Right atrium auricular region (tissue), 2 donors: ENCODE results near the gene SMURF2. TPM values are rescaled to one million over a fixed set of nuclear protein-coding genes. Genes with fewer than 3 reads are reported as not detected.

Experiments used
- DNase-seq: peaks from one replicate; pipeline ENCODE4 v3.0.0-alpha.2; 2019; ENCODE audit warnings: low spot score
- H3K27ac ChIP-seq, 2 donors: fragments of 200-600 bp; sonication (generic); 1 replicate in 1 of 2; 2 replicates in 1 of 2; pipeline ENCODE4 v1.5.1; 2016 to 2019
- H3K27me3 ChIP-seq, 2 donors: fragments of 200-600 bp; sonication (generic); one replicate each; pipeline versions ENCODE4 v1.5.1 to v1.6.0; 2017 to 2019
- H3K36me3 ChIP-seq: fragments of 200-600 bp; sonication (generic); one replicate; pipeline ENCODE4 v1.5.1; 2016
- H3K4me1 ChIP-seq, 2 donors: fragments of 200-600 bp; sonication (generic); one replicate each; pipeline versions ENCODE4 v1.5.1 to v1.6.0; 2017 to 2019
- H3K4me3 ChIP-seq, 2 donors: fragments of 200-600 bp; sonication (generic); 1 replicate in 1 of 2; 2 replicates in 1 of 2; pipeline ENCODE4 v1.5.1; 2017 to 2019; ENCODE audit warnings: mild to moderate bottlenecking in 1 of 2, moderate library complexity in 1 of 2
- H3K9me3 ChIP-seq, 2 donors: fragments of 200-600 bp; sonication (generic); one replicate each; pipeline ENCODE4 v1.5.1; 2019
- total RNA-seq, 2 donors: library from RNA; depleted of rRNA; stranded (reverse); fragments of >200 nt; gene quantifications; one replicate each; pipeline ENCODE4 v1.1.0, GENCODE V29; 2016
- TF ChIP-seq, protein P1 (sequence below), 2 donors: fragments of 200-600 bp; sonication (generic); IDR thresholded peaks; one replicate each; pipeline ENCODE4 v1.5.1; 2019; ENCODE audit warnings: antibody characterized with exemption in 2 of 2

The SMURF2 gene
- total RNA-seq, 2 donors from 2014 or later, result 12.6 to 15.3 TPM

DNA sequence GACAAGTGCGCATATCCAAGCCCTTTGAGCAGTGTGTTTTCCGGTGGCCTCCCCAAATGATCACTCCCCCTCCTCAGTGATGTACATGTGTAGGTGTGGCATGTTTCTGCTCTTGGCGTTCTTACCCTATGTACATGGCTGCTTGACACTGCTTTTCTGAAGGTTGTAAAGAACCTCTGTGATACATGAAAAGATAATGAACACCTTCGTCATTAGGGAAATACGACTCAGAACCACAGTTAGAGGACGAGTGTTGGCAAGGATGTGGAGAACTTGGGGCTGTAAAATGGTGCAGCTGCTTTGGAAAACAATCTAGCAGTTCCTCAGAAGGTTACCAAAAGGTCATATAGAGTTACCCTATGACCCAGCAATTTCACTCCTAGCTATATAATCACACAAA lies 126.8 kb downstream of the SMURF2 start:
- TF ChIP-seq, protein P1, sequence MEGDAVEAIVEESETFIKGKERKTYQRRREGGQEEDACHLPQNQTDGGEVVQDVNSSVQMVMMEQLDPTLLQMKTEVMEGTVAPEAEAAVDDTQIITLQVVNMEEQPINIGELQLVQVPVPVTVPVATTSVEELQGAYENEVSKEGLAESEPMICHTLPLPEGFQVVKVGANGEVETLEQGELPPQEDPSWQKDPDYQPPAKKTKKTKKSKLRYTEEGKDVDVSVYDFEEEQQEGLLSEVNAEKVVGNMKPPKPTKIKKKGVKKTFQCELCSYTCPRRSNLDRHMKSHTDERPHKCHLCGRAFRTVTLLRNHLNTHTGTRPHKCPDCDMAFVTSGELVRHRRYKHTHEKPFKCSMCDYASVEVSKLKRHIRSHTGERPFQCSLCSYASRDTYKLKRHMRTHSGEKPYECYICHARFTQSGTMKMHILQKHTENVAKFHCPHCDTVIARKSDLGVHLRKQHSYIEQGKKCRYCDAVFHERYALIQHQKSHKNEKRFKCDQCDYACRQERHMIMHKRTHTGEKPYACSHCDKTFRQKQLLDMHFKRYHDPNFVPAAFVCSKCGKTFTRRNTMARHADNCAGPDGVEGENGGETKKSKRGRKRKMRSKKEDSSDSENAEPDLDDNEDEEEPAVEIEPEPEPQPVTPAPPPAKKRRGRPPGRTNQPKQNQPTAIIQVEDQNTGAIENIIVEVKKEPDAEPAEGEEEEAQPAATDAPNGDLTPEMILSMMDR (IDR thresholded peaks at IDR 0.05), result no peak
- Histone ChIP-seq H3K9me3 (no peaks in the 10 kb centered on the region), H3K4me3 (no peak overlapping the region), H3K36me3 (peaks cover 82% of the 10 kb centered on the region), H3K27ac (no peak overlapping the region), H3K27me3 (no peaks in the 10 kb centered on the region), H3K4me1 (no peaks in the 10 kb centered on the region)
- no peak for DNase-seq

DNA sequence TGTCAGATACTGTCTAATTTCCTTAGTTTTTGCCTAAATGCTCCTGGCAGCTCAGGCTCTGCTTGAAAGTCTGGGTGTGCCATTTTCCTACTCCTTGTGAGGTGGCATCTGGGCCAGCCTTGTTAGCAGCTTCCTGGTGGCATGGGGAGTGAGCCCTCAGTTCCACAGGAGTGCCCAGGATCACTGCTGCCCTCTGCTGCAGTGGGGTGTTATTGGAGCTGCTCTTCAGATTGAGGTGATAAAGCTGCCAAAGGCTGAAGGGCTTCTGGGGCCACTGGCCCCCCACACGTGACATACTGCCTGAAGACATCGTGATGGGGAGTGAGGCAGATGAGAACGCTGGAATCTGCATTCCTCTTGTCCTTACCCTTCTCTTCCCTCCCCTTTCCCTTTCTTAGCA lies 127.9 kb downstream of the SMURF2 start:
- Histone ChIP-seq H3K4me3 (no peak overlapping the region), H3K27ac (no peak overlapping the region), H3K9me3 (no peaks in the 10 kb centered on the region), H3K36me3 (peaks cover 84% of the 10 kb centered on the region), H3K27me3 (no peaks in the 10 kb centered on the region), H3K4me1 (no peaks in the 10 kb centered on the region)
- no peak for DNase-seq
- TF ChIP-seq, protein P1 (IDR thresholded peaks at IDR 0.05), result no peak

DNA sequence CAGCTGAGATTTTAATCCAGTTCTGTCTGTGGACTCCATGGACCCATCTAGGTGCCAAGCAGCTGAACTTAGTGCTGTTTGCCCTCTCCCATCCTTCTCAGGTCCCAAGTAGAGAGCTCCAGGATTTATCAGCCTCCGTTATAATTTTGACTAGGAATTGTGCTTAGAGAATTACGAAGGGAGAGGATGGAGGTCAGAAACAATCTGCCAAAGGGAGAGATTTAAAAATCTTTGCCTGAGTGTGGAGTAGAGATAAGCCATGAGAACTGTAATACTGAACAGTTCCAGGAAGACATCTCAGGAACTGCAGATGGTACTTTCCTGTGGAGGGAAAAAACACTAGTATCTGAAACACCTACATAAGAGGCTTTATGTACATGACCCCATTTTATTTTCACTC lies 128.3 kb downstream of the SMURF2 start:
- H3K4me1 ChIP-seq, result no peaks in the 10 kb centered on the region
- no peaks in the 10 kb centered on the region for H3K9me3 ChIP-seq
- TF ChIP-seq, protein P1 (IDR thresholded peaks at IDR 0.05), result no peak
- H3K4me3 ChIP-seq, result no peak overlapping the region
- H3K27ac ChIP-seq, result no peak overlapping the region
- DNase-seq, result no peak
- no peaks in the 10 kb centered on the region for H3K27me3 ChIP-seq
- H3K36me3 ChIP-seq, result peaks cover 84% of the 10 kb centered on the region

DNA sequence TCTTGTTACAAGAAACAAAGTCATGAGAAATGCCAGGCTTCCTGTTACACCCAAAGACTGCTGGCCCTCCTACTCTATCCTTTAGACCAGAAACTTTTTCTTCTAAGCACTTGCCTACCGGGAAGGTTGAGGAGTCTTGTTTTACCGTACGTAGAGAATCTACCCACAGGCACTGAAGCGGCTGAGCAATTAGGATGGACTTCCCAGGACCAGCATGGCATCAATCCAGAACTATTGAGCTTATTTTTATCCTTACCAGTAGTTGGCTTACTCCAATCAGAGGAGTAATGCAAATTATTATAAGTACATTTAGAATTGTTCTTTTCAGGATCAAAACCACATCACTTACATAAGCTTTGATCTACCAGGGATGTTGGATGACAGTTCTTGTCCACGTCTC lies 129.7 kb downstream of the SMURF2 start:
- Histone ChIP-seq H3K4me3 (no peak overlapping the region), H3K27me3 (no peaks in the 10 kb centered on the region), H3K9me3 (no peaks in the 10 kb centered on the region), H3K4me1 (no peaks in the 10 kb centered on the region), H3K36me3 (peaks cover 95% of the 10 kb centered on the region), H3K27ac (no peak overlapping the region)
- TF ChIP-seq, protein P1 (IDR thresholded peaks at IDR 0.05), result no peak
- no peak for DNase-seq

DNA sequence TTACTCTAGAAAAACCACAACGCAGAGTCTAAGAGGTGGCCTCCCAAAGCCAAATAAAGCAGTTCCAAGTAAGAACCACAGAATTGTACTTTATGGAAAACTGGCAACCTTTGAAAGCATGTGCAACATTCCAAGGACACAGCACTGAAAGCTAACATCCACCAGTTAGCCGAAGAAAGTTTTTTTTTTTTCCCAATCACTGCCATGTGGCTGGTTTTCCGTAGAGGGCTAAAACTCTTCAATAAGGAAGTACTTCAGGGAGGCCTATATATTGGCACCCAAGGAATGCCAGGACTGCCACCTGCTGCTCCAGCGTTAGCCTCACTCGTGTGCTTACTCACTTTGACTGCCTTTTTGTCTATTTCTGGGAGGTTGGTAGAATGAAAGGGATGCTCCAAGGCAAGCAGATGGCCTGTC lies 130.1 kb downstream of the SMURF2 start:
- no peak for DNase-seq
- H3K4me3 ChIP-seq, result no peak overlapping the region
- H3K27me3 ChIP-seq, result no peaks in the 10 kb centered on the region
- H3K4me1 ChIP-seq, result no peaks in the 10 kb centered on the region
- peaks cover 95% of the 10 kb centered on the region for H3K36me3 ChIP-seq
- no peak overlapping the region for H3K27ac ChIP-seq
- H3K9me3 ChIP-seq, result no peaks in the 10 kb centered on the region
- TF ChIP-seq, protein P1 (IDR thresholded peaks at IDR 0.05), result no peak

DNA sequence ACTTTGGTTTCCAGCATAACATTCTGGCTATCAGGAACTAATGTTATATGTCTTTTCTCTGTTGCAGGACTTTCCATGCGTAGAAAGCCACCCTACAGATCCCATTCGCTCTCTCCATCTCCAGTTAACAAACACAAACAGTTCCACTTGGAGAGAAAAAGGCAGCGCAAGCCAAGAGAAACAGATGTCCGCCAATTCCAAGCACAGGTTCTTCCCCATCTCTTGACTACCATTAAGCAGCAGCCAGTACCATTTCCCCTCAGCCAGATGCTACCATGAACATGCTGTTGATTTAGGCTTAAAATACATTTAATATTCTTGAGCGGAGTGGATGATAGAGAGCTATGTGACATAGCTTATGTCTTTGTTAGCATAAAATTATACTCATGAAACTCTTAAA lies 132.9 kb downstream of the SMURF2 start:
- no peaks in the 10 kb centered on the region for H3K4me1 ChIP-seq
- no peaks in the 10 kb centered on the region for H3K27me3 ChIP-seq
- no peak overlapping the region for H3K27ac ChIP-seq
- DNase-seq, result no peak
- no peaks in the 10 kb centered on the region for H3K9me3 ChIP-seq
- TF ChIP-seq, protein P1 (IDR thresholded peaks at IDR 0.05), result no peak
- H3K36me3 ChIP-seq, result peaks cover 97% of the 10 kb centered on the region
- no peak overlapping the region for H3K4me3 ChIP-seq
